ENCODE measurements around the gene FAM83B. TPM values are rescaled to one million over a fixed set of nuclear protein-coding genes. Genes with fewer than 3 reads are reported as not detected.
"Not testable (repeated sequence)": the region's sequence is repeated elsewhere in the genome, so short reads cannot be mapped to it uniquely, and the experiment has no call there.

The FAM83B gene
- total RNA-seq, 1 donor from 2014 or later = not detected

DNA sequence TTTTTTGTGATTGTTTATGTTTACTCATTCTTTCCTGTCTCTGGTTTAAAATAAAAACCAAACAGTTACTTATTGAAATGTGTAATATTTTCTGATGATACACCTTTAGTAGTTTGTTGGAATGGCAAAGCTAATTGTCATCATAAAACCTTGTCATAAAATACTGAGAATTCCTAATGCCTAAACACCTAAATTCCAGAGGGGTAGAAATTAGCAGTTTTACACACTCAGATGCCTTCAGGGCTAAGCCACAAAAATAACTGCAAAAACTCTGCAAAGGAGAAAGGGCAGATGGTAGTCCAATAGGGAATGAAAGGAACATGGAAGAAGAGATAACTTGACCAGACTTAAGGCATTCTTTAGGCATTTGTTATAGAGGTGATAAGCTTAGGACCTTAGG lies 30.3 kb downstream of the FAM83B start:
- Histone ChIP-seq H3K36me3 (ENCODE audit: control insufficient read depth in 3 of 3, insufficient read depth in 3 of 3, low read length in 3 of 3) (no peaks in the 10 kb centered on the region), H3K9ac (ENCODE audit: low read depth in 1 of 3, low read length in 3 of 3) (no peak overlapping the region), H3K9me3 (ENCODE audit: control insufficient read depth in 3 of 3, low read length in 3 of 3) (no peaks in the 10 kb centered on the region), H3K27me3 (ENCODE audit: control insufficient read depth in 3 of 3, insufficient read depth in 3 of 3, low read length in 3 of 3) (no peaks in the 10 kb centered on the region), H3K27ac (ENCODE audit: low read depth, low read length) (no peak overlapping the region), H3K4me3 (ENCODE audit: low read length in 3 of 3) (no peak overlapping the region), H3K4me1 (ENCODE audit: control insufficient read depth in 3 of 3, insufficient read depth in 3 of 3, low read length in 3 of 3) (no peaks in the 10 kb centered on the region)

DNA sequence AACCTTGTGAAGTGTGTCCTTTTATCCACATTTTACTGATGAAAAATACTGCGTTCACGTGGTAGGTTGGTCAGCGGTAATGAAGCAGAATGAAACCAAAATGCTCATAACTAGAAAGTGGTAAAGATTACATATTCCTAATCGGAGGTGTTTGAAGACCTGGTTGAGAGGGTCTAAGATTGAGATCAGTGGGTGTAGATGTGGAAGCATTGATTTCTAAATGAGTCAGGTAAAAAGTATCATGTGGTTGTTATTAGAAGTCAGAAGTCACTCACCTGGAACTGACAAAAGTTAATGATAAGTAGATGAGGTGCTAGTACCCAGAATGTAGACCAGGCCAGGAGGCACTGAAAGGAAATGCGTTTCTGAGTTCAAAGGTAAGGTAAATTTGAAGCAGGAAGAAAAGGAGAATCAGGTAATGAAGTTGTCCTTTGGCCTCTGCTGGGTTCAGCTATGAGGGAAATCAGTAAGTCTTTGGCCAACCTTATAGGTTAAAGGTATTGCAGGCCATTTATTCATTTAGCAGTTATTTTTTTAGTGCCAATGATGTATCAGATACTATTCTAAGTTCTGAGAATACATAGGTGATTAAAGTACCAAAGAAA lies 31.2 kb downstream of the FAM83B start:
- Histone ChIP-seq H3K9me3 (ENCODE audit: control insufficient read depth in 3 of 3, low read length in 3 of 3) (no peaks in the 10 kb centered on the region), H3K4me1 (ENCODE audit: control insufficient read depth in 3 of 3, insufficient read depth in 3 of 3, low read length in 3 of 3) (no peaks in the 10 kb centered on the region), H3K36me3 (ENCODE audit: control insufficient read depth in 3 of 3, insufficient read depth in 3 of 3, low read length in 3 of 3) (no peaks in the 10 kb centered on the region), H3K9ac (ENCODE audit: low read depth in 1 of 3, low read length in 3 of 3) (no peak overlapping the region), H3K4me3 (ENCODE audit: low read length in 3 of 3) (no peak overlapping the region), H3K27ac (ENCODE audit: low read depth, low read length) (no peak overlapping the region), H3K27me3 (ENCODE audit: control insufficient read depth in 3 of 3, insufficient read depth in 3 of 3, low read length in 3 of 3) (no peaks in the 10 kb centered on the region)

DNA sequence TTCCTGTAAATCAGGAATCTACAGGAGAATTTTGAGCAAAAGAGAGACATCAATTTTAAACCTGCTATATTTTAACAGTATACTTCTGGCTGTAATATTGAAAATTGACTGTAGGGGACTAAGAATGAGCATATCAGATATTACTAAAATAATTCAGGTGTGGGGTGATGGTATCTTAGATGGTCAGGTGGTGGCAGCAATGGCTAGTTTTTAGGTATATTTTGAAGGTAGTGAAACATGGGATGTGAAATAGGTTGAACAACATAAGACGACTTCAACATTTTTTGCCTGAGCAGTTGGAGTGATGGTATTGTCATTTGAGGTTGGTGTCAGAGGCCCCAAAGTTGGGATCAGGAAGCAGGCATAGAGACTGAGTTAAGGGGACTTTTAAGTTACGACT lies 32.1 kb downstream of the FAM83B start:
- H3K27me3 ChIP-seq (ENCODE audit: control insufficient read depth in 3 of 3, insufficient read depth in 3 of 3, low read length in 3 of 3) = no peaks in the 10 kb centered on the region
- no peak overlapping the region for H3K4me3 ChIP-seq (ENCODE audit: low read length in 3 of 3)

DNA sequence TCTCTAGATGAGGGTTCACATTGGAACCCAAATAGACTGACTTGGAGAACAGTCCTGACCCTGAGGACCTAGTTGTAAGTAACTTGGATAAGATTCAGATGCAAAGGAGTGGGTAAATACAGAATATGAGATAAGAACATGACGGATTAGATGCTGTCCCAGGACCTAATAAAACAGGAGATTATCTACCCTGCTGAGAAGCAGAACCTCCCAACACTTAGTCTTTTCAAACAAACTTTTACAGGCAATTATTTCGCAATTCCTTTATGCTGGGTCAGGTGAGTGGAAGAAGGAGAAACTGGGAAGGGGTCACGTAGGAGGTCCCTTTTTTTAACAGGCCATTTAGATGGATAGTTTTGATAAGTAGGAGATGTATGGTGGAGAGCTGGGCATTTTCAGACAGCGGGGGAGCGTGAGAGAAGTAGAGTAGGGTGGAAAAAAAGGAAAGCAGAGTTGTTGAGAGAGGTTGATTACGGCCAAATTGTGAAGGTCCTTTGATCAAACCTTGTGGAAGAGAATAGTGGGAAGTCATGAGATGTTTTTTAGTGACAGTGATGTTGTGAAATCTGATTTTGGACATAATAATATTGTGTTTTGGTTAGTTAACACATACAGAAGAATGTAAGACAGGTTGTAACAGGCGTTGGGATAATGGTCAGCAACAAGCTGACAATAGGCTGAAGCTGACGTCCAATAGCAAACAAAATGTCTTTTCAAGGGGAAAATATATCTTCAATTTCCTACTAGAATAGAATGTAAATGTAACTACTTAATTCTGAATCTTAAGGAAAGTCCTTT lies 32.8 kb downstream of the FAM83B start:
- Histone ChIP-seq H3K36me3 (ENCODE audit: control insufficient read depth in 3 of 3, insufficient read depth in 3 of 3, low read length in 3 of 3) (no peaks in the 10 kb centered on the region), H3K27me3 (ENCODE audit: control insufficient read depth in 3 of 3, insufficient read depth in 3 of 3, low read length in 3 of 3) (no peaks in the 10 kb centered on the region), H3K27ac (ENCODE audit: low read depth, low read length) (no peak overlapping the region), H3K9ac (ENCODE audit: low read depth in 1 of 3, low read length in 3 of 3) (no peak overlapping the region), H3K4me3 (ENCODE audit: low read length in 3 of 3) (no peak overlapping the region), H3K4me1 (ENCODE audit: control insufficient read depth in 3 of 3, insufficient read depth in 3 of 3, low read length in 3 of 3) (no peaks in the 10 kb centered on the region), H3K9me3 (ENCODE audit: control insufficient read depth in 3 of 3, low read length in 3 of 3) (no peaks in the 10 kb centered on the region)

More for the DNA sequence above, 32.1 kb downstream of the FAM83B start:
- Histone ChIP-seq H3K9ac (ENCODE audit: low read depth in 1 of 3, low read length in 3 of 3) (no peak overlapping the region), H3K9me3 (ENCODE audit: control insufficient read depth in 3 of 3, low read length in 3 of 3) (no peaks in the 10 kb centered on the region), H3K27ac (ENCODE audit: low read depth, low read length) (no peak overlapping the region), H3K36me3 (ENCODE audit: control insufficient read depth in 3 of 3, insufficient read depth in 3 of 3, low read length in 3 of 3) (no peaks in the 10 kb centered on the region), H3K4me1 (ENCODE audit: control insufficient read depth in 3 of 3, insufficient read depth in 3 of 3, low read length in 3 of 3) (no peaks in the 10 kb centered on the region)

DNA sequence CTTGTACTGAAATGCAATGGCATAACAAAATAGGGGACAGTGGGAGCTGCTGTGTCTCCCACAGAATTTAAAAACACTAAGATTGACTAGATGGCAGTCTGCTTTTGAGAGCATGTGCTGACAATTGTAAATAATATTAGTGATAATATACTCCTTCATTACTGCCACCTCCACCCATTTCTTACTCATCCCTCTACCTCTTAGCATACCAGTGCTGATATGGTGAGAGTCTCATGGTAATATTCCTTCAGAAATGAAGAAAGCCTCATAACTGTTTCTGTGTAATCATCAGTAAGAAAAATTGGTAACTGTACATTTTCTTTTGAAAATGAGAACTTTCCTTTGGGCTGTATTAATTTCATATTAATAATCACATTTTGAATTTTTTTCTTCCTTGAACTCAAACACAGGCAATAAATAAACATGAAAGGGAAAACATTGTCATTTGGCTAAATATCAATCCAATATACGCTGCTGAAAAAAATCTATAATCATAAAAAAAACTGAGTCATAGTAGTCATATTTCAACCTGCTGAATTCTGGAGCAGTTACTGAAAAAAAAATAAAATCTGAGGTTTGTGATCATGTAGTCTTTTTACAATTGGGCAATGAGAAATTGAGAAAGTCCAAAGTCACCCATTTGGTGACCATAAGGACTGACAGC lies 34.6 kb downstream of the FAM83B start:
- H3K27ac ChIP-seq (ENCODE audit: low read depth, low read length) = no peak overlapping the region
- H3K27me3 ChIP-seq (ENCODE audit: control insufficient read depth in 3 of 3, insufficient read depth in 3 of 3, low read length in 3 of 3) = no peaks in the 10 kb centered on the region
- no peak overlapping the region for H3K9ac ChIP-seq (ENCODE audit: low read depth in 1 of 3, low read length in 3 of 3)
- no peaks in the 10 kb centered on the region for H3K4me1 ChIP-seq (ENCODE audit: control insufficient read depth in 3 of 3, insufficient read depth in 3 of 3, low read length in 3 of 3)
- H3K36me3 ChIP-seq (ENCODE audit: control insufficient read depth in 3 of 3, insufficient read depth in 3 of 3, low read length in 3 of 3) = no peaks in the 10 kb centered on the region
- no peaks in the 10 kb centered on the region for H3K9me3 ChIP-seq (ENCODE audit: control insufficient read depth in 3 of 3, low read length in 3 of 3)
- no peak overlapping the region for H3K4me3 ChIP-seq (ENCODE audit: low read length in 3 of 3)

DNA sequence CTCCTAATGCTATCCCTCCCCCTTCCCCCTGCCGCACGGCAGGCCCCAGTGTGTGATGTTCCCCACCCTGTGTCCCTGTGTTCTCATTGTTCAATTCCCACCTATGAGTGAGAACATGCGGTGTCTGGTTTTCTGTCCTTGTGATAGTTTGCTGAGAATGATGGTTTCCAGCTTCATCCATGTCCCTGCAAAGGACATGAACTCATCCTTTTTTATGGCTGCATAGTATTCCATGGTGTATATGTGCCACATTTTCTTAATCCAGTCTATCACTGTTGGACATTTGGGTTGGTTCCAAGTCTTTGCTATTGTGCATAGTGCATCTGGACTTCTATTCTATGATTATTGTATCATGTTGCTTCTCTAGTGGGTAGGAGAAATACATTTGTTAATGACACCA lies 35.3 kb downstream of the FAM83B start:
- H3K9ac ChIP-seq (ENCODE audit: low read depth in 1 of 3, low read length in 3 of 3); H3K27ac ChIP-seq (ENCODE audit: low read depth, low read length); H3K36me3 ChIP-seq (ENCODE audit: control insufficient read depth in 3 of 3, insufficient read depth in 3 of 3, low read length in 3 of 3); H3K9me3 ChIP-seq (ENCODE audit: control insufficient read depth in 3 of 3, low read length in 3 of 3); H3K27me3 ChIP-seq (ENCODE audit: control insufficient read depth in 3 of 3, insufficient read depth in 3 of 3, low read length in 3 of 3); H3K4me1 ChIP-seq (ENCODE audit: control insufficient read depth in 3 of 3, insufficient read depth in 3 of 3, low read length in 3 of 3); H3K4me3 ChIP-seq (ENCODE audit: low read length in 3 of 3): not testable (repeated sequence)

DNA sequence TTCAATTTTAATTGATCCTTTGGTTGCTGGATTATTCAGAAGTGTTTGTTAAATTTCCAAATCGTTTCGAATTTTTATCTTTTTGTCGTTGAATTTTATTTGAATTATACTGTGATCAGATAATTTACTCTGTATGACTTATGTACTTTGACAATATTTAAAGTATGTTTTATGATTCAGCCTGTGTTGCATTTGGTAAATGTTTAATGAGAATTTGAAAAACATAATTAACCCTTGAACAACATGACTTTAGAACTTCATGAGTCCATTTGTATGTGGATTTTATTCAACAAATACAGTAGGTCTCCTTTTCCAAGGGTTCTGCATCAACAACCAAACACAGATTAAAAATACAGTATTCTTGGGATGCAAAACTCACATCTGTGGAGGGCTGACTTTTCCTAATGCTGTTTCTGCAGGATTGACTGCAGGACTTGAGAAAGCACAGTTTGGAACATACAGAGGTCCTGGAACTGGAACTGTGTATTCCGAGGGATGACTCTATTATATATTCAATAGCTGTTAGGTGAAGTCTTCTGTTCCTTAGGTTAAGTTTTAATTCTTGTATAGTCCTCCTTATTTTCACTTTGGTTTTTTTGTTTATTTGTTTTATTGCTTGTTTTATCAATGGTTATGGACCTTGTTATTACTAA lies 40.5 kb downstream of the FAM83B start:
- H3K27me3 ChIP-seq (ENCODE audit: control insufficient read depth in 3 of 3, insufficient read depth in 3 of 3, low read length in 3 of 3) = no peaks in the 10 kb centered on the region
- H3K36me3 ChIP-seq (ENCODE audit: control insufficient read depth in 3 of 3, insufficient read depth in 3 of 3, low read length in 3 of 3) = no peaks in the 10 kb centered on the region
- H3K4me1 ChIP-seq (ENCODE audit: control insufficient read depth in 3 of 3, insufficient read depth in 3 of 3, low read length in 3 of 3) = no peaks in the 10 kb centered on the region
- H3K9me3 ChIP-seq (ENCODE audit: control insufficient read depth in 3 of 3, low read length in 3 of 3) = no peaks in the 10 kb centered on the region
- H3K4me3 ChIP-seq (ENCODE audit: low read length in 3 of 3) = no peak overlapping the region
- no peak overlapping the region for H3K9ac ChIP-seq (ENCODE audit: low read depth in 1 of 3, low read length in 3 of 3)
- no peak overlapping the region for H3K27ac ChIP-seq (ENCODE audit: low read depth, low read length)

DNA sequence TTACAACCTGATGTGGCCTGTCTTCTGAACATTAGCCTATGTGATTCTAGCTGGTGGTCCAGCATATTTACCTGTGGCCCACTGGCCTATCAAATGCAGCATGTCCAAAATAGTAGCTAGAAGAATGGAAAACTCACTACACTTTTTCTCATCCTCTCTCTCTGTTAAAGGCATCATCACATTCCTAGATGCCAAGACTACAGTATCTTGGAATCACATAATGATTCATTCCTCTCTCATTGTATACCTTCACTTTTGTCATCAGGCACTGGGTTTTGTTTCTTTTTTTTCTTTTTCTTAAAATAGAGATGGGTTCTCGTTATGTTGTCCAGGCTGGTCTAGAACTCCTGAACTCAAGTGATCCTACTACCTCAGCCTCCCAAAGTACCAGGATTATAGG lies 45.0 kb downstream of the FAM83B start:
- H3K27ac ChIP-seq (ENCODE audit: low read depth, low read length) = no peak overlapping the region
- H3K4me1 ChIP-seq (ENCODE audit: control insufficient read depth in 3 of 3, insufficient read depth in 3 of 3, low read length in 3 of 3) = no peaks in the 10 kb centered on the region
- H3K4me3 ChIP-seq (ENCODE audit: low read length in 3 of 3) = no peak overlapping the region
- H3K27me3 ChIP-seq (ENCODE audit: control insufficient read depth in 3 of 3, insufficient read depth in 3 of 3, low read length in 3 of 3) = no peaks in the 10 kb centered on the region
- no peaks in the 10 kb centered on the region for H3K9me3 ChIP-seq (ENCODE audit: control insufficient read depth in 3 of 3, low read length in 3 of 3)
- no peak overlapping the region for H3K9ac ChIP-seq (ENCODE audit: low read depth in 1 of 3, low read length in 3 of 3)
- no peaks in the 10 kb centered on the region for H3K36me3 ChIP-seq (ENCODE audit: control insufficient read depth in 3 of 3, insufficient read depth in 3 of 3, low read length in 3 of 3)

DNA sequence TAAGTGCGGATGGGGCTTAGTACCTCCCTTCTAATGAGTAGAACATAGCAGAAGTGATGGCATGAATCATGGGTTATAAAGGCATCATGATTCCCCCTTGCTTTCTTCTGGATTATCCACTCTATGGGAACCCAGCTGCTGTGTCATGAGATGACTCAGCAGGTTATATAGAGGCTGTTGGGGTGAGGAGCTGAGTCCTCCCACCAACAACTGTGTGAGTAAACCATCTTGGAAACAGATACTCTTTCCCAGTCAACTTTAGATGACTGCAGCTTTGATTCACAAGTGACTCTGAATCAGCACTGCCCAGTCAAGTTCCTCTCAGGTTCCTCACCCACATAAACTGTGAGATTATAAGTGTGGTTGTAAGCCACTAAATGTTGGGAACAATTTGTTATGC lies 46.3 kb downstream of the FAM83B start:
- H3K4me1 ChIP-seq (ENCODE audit: control insufficient read depth in 3 of 3, insufficient read depth in 3 of 3, low read length in 3 of 3) = no peaks in the 10 kb centered on the region
- no peak overlapping the region for H3K4me3 ChIP-seq (ENCODE audit: low read length in 3 of 3)
- H3K9ac ChIP-seq (ENCODE audit: low read depth in 1 of 3, low read length in 3 of 3) = no peak overlapping the region
- no peaks in the 10 kb centered on the region for H3K9me3 ChIP-seq (ENCODE audit: control insufficient read depth in 3 of 3, low read length in 3 of 3)
- H3K27me3 ChIP-seq (ENCODE audit: control insufficient read depth in 3 of 3, insufficient read depth in 3 of 3, low read length in 3 of 3) = no peaks in the 10 kb centered on the region
- no peaks in the 10 kb centered on the region for H3K36me3 ChIP-seq (ENCODE audit: control insufficient read depth in 3 of 3, insufficient read depth in 3 of 3, low read length in 3 of 3)
- H3K27ac ChIP-seq (ENCODE audit: low read depth, low read length) = no peak overlapping the region

DNA sequence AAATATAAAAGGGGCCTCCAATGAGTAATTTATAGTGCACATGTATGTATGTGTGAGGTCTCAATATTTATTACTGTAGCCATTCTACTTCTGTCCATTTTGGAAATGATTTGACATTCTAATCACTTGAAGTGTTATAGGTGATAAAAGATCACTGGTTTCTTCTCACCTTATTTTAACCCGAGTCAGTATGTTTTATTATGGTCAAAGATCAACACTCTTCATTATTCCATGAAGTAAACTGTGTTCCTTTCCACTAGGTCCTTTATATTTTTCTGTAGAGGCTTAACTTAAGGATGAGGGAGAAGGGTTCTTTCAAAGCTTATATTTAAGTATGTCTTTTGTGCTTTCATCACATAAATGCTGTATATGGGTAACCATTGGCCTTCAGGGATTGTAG lies 47.2 kb downstream of the FAM83B start:
- Histone ChIP-seq H3K36me3 (ENCODE audit: control insufficient read depth in 3 of 3, insufficient read depth in 3 of 3, low read length in 3 of 3) (no peaks in the 10 kb centered on the region), H3K9me3 (ENCODE audit: control insufficient read depth in 3 of 3, low read length in 3 of 3) (no peaks in the 10 kb centered on the region), H3K4me3 (ENCODE audit: low read length in 3 of 3) (no peak overlapping the region), H3K27ac (ENCODE audit: low read depth, low read length) (no peak overlapping the region), H3K9ac (ENCODE audit: low read depth in 1 of 3, low read length in 3 of 3) (no peak overlapping the region), H3K4me1 (ENCODE audit: control insufficient read depth in 3 of 3, insufficient read depth in 3 of 3, low read length in 3 of 3) (no peaks in the 10 kb centered on the region), H3K27me3 (ENCODE audit: control insufficient read depth in 3 of 3, insufficient read depth in 3 of 3, low read length in 3 of 3) (no peaks in the 10 kb centered on the region)
